GM19240 (cell line): Measurements from ENCODE around the gene DACH1.

ENCODE experiments used
- DNase-seq: peaks from one replicate; pipeline ENCODE4 v3.0.0; 2011; ENCODE audit warnings: low spot score; ENCODE audit not compliant: insufficient read length

Gene DACH1

DNA sequence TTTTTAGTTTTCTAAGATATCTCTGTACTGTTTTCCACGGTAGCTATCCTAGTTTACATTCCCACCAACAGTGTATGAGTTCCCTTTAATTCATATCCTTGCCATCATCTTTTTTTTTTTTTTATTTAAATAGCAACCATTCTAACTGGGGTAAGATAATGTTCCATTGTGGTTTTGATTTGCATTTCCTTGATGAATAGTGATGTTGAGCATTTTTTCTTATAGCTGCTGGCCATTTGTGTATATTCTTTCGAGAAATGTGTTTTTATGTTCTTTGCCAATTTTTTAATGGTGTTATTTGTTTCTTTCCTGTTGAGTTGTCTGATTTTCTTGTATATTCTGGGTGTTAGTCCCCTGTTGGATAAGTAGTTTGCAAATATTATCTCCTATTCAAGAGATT is 454.8 kb downstream of the DACH1 start:
- DNase-seq, result no peak

DNA sequence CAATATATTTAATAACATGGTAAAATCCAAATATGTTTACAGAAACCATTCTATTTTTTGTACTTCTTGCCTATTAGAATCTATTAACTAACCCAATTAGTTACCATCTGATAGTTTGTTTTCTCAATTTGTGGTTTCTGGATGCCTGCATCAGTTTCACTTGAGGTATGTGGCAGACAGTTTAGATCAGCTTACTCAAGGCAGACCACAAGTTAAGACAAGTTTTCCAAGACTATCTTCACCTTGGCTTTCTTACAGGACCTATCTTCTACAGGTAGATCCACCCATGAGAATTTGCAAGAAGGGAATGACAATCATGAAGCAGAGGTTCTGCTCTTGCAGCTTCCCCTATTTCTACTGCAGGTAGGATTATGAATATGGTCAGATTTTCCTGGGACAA is 458.6 kb downstream of the DACH1 start:
- DNase-seq, result no peak

GRCh38 chr13:71399631-71400215 is 467.3 kb downstream of the DACH1 start:
- DNase-seq, result no peak

DNA sequence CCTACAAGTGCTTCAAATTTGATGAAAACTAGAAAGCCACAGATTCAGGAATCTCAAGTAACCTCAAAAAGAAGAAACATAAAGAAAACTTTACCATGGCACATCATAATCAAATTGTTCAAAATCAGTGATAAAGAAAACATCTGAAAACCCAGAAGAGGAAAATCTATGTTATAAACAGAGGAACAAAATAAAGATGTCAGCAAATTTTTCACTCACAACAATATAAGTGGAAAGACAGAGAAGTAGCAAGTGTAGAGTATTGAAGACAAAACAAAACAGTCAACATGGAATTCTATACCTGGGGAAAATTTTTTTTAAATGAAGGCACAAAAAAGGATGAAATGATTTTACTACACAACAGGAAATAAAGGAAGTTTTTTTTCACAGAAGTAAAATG is 470.9 kb downstream of the DACH1 start:
- DNase-seq, result no peak

GRCh38 chr13:71395053-71395452 is 472.0 kb downstream of the DACH1 start:
- no peak for DNase-seq

- no peak for DNase-seq
Observed at GRCh38 chr13:71394176-71394575, 472.8 kb downstream of the DACH1 start.
